HG03103 (cell line): Measurements from ENCODE around the gene RPL4.
"Not testable (repeated sequence)": the region's sequence is repeated elsewhere in the genome, so short reads cannot be mapped to it uniquely, and the experiment has no call there.

Source experiments
- ATAC-seq: cut with Tn5 transposase; IDR thresholded peaks from one replicate; pipeline ENCODE4 v1.9.1; 2021; ENCODE audit warnings: low read depth; ENCODE audit not compliant: unreplicated experiment

RPL4 gene

GRCh38 chr15:66461294-66461693, 43.4 kb downstream of the RPL4 start:
- ATAC-seq = not testable (repeated sequence)

GRCh38 chr15:66459818-66460615, 44.6 kb downstream of the RPL4 start:
- ATAC-seq = no peak

- ATAC-seq = no peak
These were observed 48.4 kb downstream of the RPL4 start for GRCh38 chr15:66456211-66456610.

- ATAC-seq = no peak
These were observed 50.5 kb downstream of the RPL4 start for GRCh38 chr15:66454143-66454542.

GRCh38 chr15:66452971-66453580, 51.6 kb downstream of the RPL4 start:
- ATAC-seq = no peak

GRCh38 chr15:66452420-66452819, 52.2 kb downstream of the RPL4 start:
- no peak for ATAC-seq
